Keratinocyte (primary cell): ENCODE measurements around the gene PRR7. TPM values are rescaled to one million over a fixed set of nuclear protein-coding genes. Genes with fewer than 3 reads are reported as not detected.

ENCODE experiments used
- DNase-seq: peaks from one replicate; pipeline ENCODE4 v3.0.0-alpha.2; 2011; ENCODE audit warnings: low read depth, missing footprints, low spot score
- FAIRE-seq: peaks from 2 replicates; lab custom pipeline; 2011; peaks lifted over from hg19 to GRCh38; lab: Jason Lieb, UNC
- H2AFZ ChIP-seq: 2 replicates; pipeline ENCODE4 v1.6.0; 2012; ENCODE audit warnings: low read length, control low read depth, inconsistent platforms; ENCODE audit not compliant: control insufficient read depth
- H3K27ac ChIP-seq: 2 replicates; pipeline ENCODE4 v1.5.1; 2011; ENCODE audit warnings: low read length; ENCODE audit not compliant: control insufficient read depth, insufficient read depth
- H3K27me3 ChIP-seq: 3 replicates; pipeline ENCODE4 v1.6.0; 2011; ENCODE audit warnings: low read length; ENCODE audit not compliant: control insufficient read depth, insufficient read depth; ENCODE audit errors: extremely low read depth
- H3K36me3 ChIP-seq, 2 experiments: 2 replicates in 1 of 2; 3 replicates in 1 of 2; pipeline ENCODE4 v1.5.1; 2011; ENCODE audit warnings: low read length in 2 of 2, mild to moderate bottlenecking in 1 of 2; ENCODE audit not compliant: control insufficient read depth in 2 of 2, insufficient read depth in 2 of 2; ENCODE audit errors: extremely low read depth in 1 of 2
- H3K4me1 ChIP-seq: 3 replicates; pipeline ENCODE4 v1.5.1; 2011; ENCODE audit warnings: low read length; ENCODE audit not compliant: control insufficient read depth, insufficient read depth; ENCODE audit errors: extremely low read depth
- H3K4me2 ChIP-seq: 3 replicates; pipeline ENCODE4 v1.6.0; 2011; ENCODE audit warnings: low read depth, low read length; ENCODE audit not compliant: control insufficient read depth, insufficient read depth; ENCODE audit errors: extremely low read depth
- H3K4me3 ChIP-seq, 3 experiments: fragments of 200-600 bp in 1 of 3; sonication (generic) in 1 of 3; 2 replicates in 2 of 3; 3 replicates in 1 of 3; pipeline ENCODE4 v1.5.1; 2011 to 2016; ENCODE audit warnings: low read length in 3 of 3, mild to moderate bottlenecking in 3 of 3, control low read depth in 2 of 3, inconsistent platforms in 1 of 3, low read depth in 1 of 3, mixed read lengths in 1 of 3, mixed run types in 1 of 3, moderate library complexity in 1 of 3; ENCODE audit not compliant: control insufficient read depth in 2 of 3, insufficient read depth in 2 of 3; ENCODE audit errors: extremely low read depth in 1 of 3
- H3K79me2 ChIP-seq: 2 replicates; pipeline ENCODE4 v1.6.0; 2012; ENCODE audit warnings: low read length; ENCODE audit not compliant: control insufficient read depth, insufficient read depth
- H3K9ac ChIP-seq: 3 replicates; pipeline ENCODE4 v1.6.0; 2011; ENCODE audit warnings: low read length; ENCODE audit not compliant: control insufficient read depth, insufficient read depth; ENCODE audit errors: extremely low read depth
- H3K9me1 ChIP-seq: 3 replicates; pipeline ENCODE4 v1.6.0; 2011; ENCODE audit warnings: low read length; ENCODE audit not compliant: control insufficient read depth, insufficient read depth; ENCODE audit errors: extremely low read depth
- H3K9me3 ChIP-seq: 2 replicates; pipeline ENCODE4 v1.5.1; 2012; ENCODE audit warnings: low read depth, low read length; ENCODE audit not compliant: control insufficient read depth
- H4K20me1 ChIP-seq: 3 replicates; pipeline ENCODE4 v1.6.0; 2011; ENCODE audit warnings: low read length; ENCODE audit not compliant: control insufficient read depth, insufficient read depth; ENCODE audit errors: extremely low read depth
- CTCF ChIP-seq, 3 experiments: IDR thresholded peaks in 1 of 3; conservative IDR thresholded peaks in 1 of 3; optimal IDR thresholded peaks in 1 of 3; 2 replicates in 2 of 3; 3 replicates in 1 of 3; pipeline versions ENCODE3 to v1.5.1; 2011; ENCODE audit warnings: low read length in 3 of 3, mild to moderate bottlenecking in 3 of 3, moderate library complexity in 2 of 3, control low read depth in 1 of 3, inconsistent platforms in 1 of 3; ENCODE audit not compliant: insufficient read depth in 2 of 3; ENCODE audit errors: extremely low read depth in 1 of 3
- EZH2 ChIP-seq: IDR thresholded peaks from one replicate; pipeline ENCODE4 v1.6.1; 2012; ENCODE audit warnings: inconsistent platforms, mild to moderate bottlenecking, low read length, moderate library complexity
- dilution Hi-C: fragments of 300-500 bp; cut with MboI; formaldehyde crosslinking; loops from one replicate; pipeline ENCODE4 v1.7.0; 2020; ENCODE audit warnings: low sequenced_read_pairs; ENCODE audit not compliant: extremely low pct_ligation_motif_present
- polyA plus RNA-seq, 5 experiments: library from polyadenylated mRNA; depleted of rRNA in 3 of 5; stranded (reverse) in 3 of 5; stranded (forward) in 1 of 5; unstranded in 1 of 5; fragments of >200 nt; gene quantifications; 1 replicate in 1 of 5; 2 replicates in 3 of 5; 3 replicates in 1 of 5; pipeline versions ENCODE4 v1.2.1 to v1.2.3, GENCODE V29; 2011 to 2012; ENCODE audit warnings: missing spikeins in 2 of 5, low read depth in 1 of 5, low replicate concordance in 1 of 5

The PRR7 gene
- polyA plus RNA-seq, 1 donor (not counting 4 experiments of a cell fraction or from before 2014, with no cell fraction given): 1.1 TPM

DNA sequence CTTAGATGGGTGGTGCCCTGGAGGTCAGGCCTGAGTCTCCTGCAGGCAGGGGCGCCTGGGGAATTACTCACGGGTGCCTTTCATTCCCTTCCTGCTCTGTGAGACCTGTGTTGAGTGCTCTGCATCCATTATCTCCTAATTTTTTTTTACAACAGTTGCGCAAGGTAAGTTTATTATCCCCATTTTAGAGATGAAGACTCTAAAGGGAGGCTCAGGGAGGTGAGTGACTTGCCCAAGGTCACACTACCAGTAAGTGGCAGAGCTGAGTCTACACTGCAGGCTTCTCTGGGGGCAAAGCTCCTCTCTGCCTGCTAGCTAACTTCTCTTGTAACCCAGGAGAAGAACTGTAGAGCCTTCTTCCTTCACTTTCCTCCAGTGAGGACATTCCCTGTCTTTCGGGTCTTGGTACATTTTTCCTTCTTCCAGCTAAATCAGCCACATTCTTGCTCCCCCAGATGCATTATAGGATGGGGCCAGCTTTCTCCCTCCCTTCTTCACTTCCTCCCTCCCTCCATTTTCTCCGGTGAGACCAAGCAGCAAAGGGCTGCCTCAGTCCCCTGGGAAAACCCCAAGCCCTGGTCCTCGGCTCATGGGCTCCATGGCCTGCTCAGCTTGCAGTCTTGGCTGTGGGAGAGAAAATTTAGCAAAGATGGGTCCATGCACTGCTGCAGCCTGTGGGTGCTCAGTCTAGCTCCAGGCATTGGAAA is 1.8 kb downstream of the PRR7 start:
- Histone ChIP-seq H3K27me3 (no peaks in the 10 kb centered on the region), H3K9me3 (no peaks in the 10 kb centered on the region), H3K9me1 (no peaks in the 10 kb centered on the region), H3K4me3 (peak overlapping the region in 2 of 3 experiments; percentile 23 to 45), H3K4me2 (peak overlapping the region; percentile 74), H3K9ac (no peak overlapping the region), H3K4me1 (peaks cover 51% of the 10 kb centered on the region), H3K36me3 (peaks cover 0 to 2% of the 10 kb centered on the region in 2 experiments), H3K79me2 (no peaks in the 10 kb centered on the region), H3K27ac (no peak overlapping the region), H2AFZ (no peak overlapping the region), H4K20me1 (no peaks in the 10 kb centered on the region)
- dilution Hi-C loops: no loop called here
- FAIRE-seq (no peak), DNase-seq (no peak)
- TF ChIP-seq EZH2: no peak
- TF ChIP-seq CTCF (optimal IDR thresholded peaks at IDR 0.05 in 1 of 3, IDR thresholded peaks at IDR 0.05 in 1 of 3, conservative IDR thresholded peaks at IDR 0.05 in 1 of 3; ENCODE audit: extremely low read depth in 1 of 3, insufficient read depth in 2 of 3, low read length in 3 of 3): no peak

DNA sequence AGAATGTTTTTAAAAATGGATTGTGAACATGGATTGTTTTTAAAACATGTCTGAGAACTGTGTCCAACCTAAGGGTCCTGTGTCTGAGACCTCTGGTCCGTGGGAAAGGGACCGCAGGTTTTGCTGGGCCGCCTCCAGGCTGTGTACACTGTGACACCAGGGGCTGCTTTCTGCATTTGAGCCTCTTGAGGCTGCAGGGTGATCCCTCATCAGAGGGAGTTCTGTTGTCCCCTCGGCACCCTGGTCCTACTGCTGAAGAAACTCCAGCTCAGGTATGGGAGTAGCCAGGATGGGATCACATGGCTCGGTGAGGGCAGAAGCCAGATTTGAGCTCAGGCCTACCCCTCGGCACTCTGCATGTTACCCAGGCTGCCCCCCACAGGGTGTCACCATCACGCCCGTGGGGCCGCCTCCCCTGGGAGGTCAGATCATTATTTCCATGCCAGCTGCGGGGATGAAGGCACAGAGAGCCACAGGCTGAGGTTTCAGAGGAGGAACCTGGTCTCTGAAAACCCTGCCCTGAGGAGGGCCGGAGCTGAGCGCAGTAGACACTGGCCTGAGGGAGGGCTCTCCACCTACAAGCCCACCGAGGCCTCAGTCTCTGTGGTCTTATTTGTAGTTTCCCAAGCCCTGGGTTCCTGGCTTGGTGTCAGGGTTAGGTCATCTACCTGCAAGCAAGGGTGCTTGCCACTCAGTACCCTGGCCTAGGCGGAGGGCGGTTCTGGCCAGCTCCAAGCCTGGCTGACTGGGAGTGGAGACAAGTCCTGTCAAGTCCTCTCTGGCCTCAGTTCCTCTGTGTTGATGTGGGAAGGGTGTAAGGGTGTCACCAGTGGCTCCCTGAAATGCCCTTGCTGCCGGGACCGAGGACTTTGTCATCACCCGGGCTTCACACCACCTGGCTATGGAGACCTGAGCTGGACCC is 2.8 kb downstream of the PRR7 start:
- H3K4me2 ChIP-seq: peak overlapping the region; percentile 35
- FAIRE-seq: peak; percentile 53
- peaks cover 0 to 2% of the 10 kb centered on the region in 2 experiments for H3K36me3 ChIP-seq

More for the DNA sequence above, 2.8 kb downstream of the PRR7 start:
- H3K79me2 ChIP-seq: no peaks in the 10 kb centered on the region
- dilution Hi-C loops: no loop called here
- H3K27me3 ChIP-seq: no peaks in the 10 kb centered on the region
- H3K9me3 ChIP-seq: no peaks in the 10 kb centered on the region
- peaks cover 49% of the 10 kb centered on the region for H3K4me1 ChIP-seq
- H3K9ac ChIP-seq: no peak overlapping the region
- no peaks in the 10 kb centered on the region for H4K20me1 ChIP-seq
- H2AFZ ChIP-seq: no peak overlapping the region
- H3K4me3 ChIP-seq: no peak overlapping the region
- no peak for DNase-seq
- H3K27ac ChIP-seq: no peak overlapping the region
- H3K9me1 ChIP-seq: no peaks in the 10 kb centered on the region
- TF ChIP-seq EZH2: no peak
- no peak for TF ChIP-seq CTCF (optimal IDR thresholded peaks at IDR 0.05 in 1 of 3, IDR thresholded peaks at IDR 0.05 in 1 of 3, conservative IDR thresholded peaks at IDR 0.05 in 1 of 3; ENCODE audit: extremely low read depth in 1 of 3, insufficient read depth in 2 of 3, low read length in 3 of 3)
